HS-5 (cell line): ENCODE data around the gene JMJD6.

Experiments used
- DNase-seq: peaks from one replicate; pipeline ENCODE4 v3.0.0-alpha.2; 2012; ENCODE audit warnings: low read depth

JMJD6 gene

DNA sequence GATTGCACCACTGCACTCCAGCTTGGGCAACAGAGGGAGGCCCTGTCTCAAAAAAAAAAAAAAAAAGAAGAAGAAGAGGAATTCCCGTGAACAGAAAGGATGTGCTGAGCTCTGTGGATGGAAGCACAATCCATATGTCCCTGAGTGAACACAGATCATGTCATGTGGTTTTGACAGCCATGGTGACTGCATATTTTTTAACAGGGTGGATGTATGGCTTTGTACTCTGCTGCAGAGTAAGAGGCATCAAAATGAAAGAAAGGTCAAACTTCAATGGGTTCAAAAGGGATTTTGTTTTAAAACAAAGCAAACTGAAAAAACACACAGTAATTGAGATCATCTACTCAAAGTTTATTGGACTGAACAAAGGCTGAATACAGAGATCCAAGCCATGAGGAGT lies 47.2 kb downstream of the JMJD6 start:
- no peak for DNase-seq

DNA sequence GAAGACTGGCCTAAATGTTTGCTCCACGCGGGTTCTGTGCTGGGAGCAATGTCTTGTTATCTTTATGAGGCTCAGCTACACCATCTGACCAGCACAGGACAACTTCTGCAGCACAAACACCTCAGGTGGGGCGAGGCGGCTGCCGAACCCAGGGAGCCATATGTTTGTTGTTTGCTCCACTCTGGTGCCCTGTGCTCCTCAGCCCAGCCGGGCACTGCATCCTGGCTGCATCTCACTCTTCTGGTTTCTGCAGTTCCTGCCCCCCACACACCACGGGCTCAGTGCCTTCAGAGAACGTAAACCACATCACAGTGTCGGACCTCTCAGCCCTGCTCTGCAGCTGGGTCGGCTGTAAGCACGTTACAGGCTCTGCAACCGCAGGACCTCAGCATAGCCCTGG lies 48.1 kb downstream of the JMJD6 start:
- no peak for DNase-seq

DNA sequence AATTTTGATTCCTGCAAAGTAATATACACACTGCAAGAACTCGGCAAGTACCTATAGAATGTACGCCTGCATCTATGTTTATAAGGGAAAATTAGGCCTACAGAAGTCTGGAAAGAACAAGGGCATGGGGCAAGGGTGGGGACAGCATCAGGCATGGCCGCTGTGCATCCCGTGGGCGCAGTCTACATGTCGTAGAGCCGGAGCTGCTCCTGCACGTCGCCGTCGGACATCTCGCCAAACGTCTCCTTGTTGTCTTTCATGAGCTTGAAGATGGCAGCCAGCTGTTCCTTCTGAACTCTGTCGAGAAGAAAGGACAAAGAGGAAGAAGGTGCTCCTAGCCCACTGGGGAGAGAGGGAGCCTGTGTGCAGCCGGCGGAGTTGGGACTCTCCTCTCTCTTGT lies 49.0 kb downstream of the JMJD6 start:
- no peak for DNase-seq

DNA sequence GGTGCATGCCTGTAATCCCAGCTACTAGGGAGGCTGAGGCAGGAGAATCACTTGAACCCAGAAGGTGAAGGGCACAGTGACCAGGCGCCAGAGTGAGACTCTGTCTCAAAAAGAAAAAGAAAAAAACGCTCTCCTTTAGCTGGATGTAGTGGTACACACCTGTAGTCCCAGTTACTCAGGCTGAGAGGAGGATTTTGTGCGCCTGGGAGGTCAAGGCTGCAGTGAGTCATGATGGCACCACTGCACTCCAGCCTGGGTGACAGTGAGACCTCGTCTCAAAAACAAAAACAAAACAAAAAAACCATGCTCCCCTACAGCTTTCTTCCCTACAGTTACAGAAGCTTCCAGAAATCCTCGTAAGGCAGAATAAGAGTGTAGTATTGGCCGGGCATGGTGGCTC lies 49.8 kb downstream of the JMJD6 start:
- DNase-seq, result no peak

DNA sequence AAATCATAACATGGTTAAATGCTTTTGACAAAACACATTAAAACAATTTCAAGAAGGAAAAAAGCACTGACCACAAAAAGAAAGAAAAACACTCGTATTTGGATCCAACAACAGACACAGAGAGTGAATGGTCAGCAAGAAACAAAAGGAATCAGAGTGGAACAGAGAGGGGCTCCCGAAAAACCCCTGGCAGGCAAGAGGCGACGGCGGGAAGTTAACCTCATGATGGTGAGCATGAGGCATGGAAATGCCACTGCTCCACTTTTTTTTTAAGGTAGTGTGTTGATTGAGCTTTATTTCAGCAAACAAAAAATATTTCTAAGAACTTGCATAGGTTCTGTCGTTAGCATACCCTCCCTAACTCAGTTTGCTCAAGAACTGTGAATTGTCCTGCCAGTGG lies 50.8 kb downstream of the JMJD6 start:
- no peak for DNase-seq

DNA sequence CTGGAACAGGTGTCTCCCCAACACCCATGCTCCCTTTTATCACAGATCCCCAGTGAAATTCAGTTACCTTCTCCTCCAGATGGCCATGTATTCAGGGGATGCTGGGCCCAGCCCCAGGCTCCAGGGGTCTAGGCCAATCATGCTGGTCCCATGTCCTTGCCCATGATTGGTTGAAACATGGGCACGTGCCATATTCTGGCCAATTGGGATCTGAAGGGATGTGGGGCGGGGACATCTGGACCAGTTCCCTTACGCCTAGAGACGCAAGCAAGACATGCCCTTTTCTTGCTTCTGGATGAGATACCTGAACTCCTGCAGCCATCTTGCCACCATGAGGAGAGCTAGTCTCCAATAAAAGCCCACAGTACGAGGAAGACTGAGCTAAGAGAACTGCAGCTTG lies 51.8 kb downstream of the JMJD6 start:
- DNase-seq, result no peak

DNA sequence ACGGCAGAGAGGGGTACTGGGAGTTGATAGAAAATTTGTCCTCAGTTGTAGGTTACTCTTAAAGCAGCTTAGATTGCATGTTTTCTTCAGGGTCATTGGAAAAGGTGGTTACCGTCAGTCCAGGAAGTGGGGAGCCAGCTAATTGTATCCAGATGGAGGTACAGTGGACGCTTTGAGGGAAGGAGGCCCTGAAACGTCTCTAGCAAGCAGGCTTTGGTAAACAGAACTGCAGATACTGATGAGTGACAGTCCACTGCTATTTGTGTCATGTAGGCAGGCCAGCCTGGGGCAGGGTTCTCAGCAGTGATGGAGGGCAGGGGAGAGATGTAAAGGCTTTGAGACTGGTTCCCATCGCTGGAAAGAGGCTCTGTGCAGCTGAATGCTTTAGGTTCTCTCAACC lies 52.7 kb downstream of the JMJD6 start:
- no peak for DNase-seq

DNA sequence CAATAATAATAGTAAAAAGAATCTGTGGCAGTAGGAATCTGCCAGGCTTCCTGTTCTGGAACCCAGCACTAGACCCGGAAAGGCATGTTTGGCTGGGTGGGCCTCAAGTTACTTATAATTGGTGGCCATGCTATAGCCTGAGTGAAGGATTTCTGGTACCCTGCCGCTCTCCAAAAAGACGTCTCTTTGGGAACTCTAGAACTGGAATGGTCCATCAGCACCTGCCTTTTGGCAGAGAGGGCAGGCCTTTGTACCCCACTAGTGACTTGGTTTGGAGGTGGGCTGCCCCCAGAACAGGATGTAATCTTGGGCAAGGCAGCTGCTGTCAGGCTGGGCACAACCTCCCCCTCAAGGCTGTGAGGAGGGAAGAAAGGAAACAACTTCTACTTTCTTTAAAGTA lies 53.5 kb downstream of the JMJD6 start:
- DNase-seq, result no peak

DNA sequence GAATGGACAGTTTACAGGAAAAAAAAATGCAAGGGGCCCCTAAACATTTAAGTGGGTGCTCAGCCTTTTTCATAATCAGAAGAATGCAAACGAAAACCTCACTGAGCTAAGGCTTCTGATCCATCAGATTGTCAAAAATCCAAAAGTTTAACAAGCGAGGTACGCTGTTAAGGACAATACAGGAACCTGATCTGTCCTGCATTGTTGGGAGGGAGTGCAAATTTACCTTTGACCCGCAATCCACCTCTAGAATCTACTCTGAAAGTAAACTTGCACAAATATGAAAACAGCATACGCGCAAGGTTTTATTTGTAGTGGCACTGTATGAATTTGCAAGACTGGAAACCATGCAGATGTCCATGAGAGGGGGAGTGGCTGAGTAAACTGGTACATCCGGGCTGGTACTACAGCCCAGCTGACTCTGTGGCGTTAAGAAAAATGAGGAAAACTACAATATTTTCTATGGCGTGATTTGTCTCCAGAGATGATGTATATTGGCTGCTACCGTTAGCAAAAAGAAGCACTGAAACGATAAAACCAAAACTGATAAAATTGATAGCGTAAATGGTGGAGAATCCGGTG lies 54.0 kb downstream of the JMJD6 start:
- DNase-seq, result no peak

DNA sequence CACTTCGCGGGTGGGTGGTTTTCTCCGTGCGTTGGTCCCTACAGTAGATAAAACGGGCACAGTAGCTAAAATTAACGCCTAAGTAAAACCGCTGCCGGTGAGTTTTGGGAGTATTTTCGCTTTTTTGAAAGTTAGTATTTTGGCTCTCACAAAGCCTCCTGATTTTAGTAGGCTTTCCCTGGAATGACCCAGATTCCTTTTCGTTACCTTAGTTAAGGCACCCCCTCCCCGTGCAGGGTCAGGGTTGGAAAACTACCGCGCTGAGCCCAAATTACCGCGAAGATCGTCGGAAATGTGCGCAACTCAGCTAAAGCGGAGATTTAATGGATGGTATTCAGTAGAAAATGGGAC lies 54.5 kb downstream of the JMJD6 start:
- no peak for DNase-seq

DNA sequence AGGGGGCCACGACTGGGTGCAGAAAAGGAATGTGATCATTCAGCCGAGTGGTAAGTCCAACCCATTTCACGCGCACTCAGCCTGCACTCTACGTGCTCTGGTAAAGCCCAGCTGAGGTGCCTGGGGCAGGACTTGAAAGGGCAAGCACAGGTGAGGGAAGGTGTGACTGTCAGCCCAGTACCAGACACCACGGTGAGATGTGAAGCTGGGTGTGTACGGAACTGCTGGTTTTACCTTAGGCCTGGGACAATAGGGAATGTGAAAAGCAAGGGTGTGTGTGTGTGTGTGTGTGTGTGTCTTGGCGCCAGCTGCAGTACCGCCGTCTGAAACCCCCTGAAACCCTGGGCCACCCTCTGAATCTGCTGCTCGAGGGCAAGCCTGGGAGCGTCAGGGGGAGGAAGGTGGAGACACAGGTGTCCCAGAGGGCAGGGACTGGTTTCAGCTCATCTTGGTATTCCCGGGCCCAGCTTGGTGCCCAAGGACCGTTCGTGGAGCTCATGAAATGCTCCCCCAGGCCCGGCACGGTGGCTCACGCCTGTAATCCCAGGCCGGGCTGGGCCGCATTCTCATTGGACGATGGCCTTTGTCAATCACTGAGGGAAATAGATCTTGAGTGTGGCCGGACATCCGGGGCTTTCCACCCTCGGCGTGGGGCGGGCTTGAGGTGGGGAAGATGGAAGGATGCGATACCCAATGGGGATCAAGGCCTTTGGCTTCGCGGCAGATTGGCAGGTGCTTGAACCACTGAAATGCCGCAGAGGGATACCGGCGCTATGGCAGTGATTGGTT lies 55.1 kb downstream of the JMJD6 start:
- peak; percentile 99 for DNase-seq

DNA sequence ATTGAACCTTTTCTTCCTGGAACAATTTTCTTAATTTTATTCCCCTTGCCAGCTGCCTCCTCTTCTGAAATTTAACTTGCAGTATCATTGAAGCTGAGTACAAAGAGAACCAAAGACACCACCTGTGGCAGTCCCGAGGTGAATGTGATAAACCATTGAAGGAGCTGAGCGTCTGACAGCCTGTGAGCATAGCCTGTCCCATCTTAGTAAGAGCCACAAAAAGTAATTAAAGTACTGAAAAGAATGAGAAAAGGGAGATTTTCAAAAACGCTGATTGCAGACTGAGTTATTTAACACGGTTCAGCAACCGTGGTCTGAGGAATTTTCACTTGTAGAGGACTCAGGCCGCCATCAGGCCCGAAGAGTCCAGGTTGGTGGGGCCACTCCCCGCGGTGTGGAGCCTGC lies 55.7 kb downstream of the JMJD6 start:
- no peak for DNase-seq

DNA sequence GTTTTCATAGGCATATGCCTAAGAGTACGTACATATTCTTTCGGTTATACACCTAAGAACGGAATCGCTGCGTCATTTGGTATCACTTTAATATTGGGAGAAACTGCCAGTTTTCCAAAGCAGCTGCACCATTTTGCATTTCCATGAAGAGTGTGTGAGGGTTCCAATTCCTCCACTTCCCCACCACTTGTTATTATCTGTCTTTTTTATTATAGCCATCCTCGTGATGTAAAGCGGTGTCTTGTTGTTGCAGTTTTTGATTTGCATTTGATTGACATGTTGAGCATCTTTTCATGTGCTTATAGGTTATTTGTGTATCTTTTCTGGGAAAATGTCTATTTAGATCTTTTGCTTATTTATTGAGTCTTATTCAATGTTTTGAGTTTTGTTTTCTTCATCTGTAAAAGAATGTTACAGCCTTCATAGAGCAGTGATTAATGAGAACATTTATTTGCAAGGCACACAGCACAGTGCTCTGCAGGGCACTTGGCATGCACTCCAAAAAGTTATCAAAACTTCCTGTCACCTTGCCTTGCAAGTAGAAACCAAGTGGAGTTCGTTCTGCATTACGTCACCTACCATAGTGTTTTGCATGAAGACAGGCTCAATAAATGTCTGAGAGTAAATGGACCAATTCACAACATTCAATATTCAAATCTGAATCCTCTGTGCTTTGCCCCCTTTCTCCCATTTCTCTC lies 56.2 kb downstream of the JMJD6 start:
- DNase-seq, result no peak
